Hematopoietic multipotent progenitor cell treated with erythropoietin and hydrocortisone succinate and interleukin-3 and kit ligand, for 15 days (in vitro differentiated cells): ENCODE data around the gene FCER2.
"Not testable (repeated sequence)": the region's sequence is repeated elsewhere in the genome, so short reads cannot be mapped to it uniquely, and the experiment has no call there.

Experiments
- DNase-seq: peaks from one replicate; pipeline ENCODE4 v3.0.0-alpha.2; 2015; ENCODE audit warnings: low spot score

Gene FCER2, protein sequence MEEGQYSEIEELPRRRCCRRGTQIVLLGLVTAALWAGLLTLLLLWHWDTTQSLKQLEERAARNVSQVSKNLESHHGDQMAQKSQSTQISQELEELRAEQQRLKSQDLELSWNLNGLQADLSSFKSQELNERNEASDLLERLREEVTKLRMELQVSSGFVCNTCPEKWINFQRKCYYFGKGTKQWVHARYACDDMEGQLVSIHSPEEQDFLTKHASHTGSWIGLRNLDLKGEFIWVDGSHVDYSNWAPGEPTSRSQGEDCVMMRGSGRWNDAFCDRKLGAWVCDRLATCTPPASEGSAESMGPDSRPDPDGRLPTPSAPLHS

GRCh38 chr19:7701654-7702457 is at the start of gene FCER2:
Gene FCER2 (minus strand): TSS chr19:7702131. CDS start chr19:7699760, 2,371 bp downstream.
- no peak for DNase-seq

GRCh38 chr19:7751157-7751783 is 49.3 kb upstream of the FCER2 start:
- no peak for DNase-seq

- no peak for DNase-seq
Observed at GRCh38 chr19:7748756-7749155, 46.8 kb upstream of the FCER2 start.

DNA sequence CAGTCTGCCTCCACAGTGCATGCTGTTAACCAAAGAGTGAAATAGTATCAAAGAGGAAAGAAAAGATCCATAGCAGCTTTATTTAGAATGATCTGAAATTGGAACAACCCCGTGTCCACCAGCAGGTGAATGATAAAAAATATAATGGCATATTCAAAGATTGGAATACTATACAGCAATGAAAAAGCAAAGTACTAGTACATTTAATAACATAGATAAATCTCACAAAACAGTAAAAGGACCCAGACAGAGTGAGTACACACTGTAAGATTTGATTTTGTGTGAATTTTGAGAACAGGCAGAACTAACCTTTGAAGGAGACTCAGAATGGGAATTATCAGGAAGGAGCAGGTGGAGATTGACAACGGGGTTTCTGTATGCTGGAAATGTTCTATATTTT is 46.2 kb upstream of the FCER2 start:
- no peak for DNase-seq

DNA sequence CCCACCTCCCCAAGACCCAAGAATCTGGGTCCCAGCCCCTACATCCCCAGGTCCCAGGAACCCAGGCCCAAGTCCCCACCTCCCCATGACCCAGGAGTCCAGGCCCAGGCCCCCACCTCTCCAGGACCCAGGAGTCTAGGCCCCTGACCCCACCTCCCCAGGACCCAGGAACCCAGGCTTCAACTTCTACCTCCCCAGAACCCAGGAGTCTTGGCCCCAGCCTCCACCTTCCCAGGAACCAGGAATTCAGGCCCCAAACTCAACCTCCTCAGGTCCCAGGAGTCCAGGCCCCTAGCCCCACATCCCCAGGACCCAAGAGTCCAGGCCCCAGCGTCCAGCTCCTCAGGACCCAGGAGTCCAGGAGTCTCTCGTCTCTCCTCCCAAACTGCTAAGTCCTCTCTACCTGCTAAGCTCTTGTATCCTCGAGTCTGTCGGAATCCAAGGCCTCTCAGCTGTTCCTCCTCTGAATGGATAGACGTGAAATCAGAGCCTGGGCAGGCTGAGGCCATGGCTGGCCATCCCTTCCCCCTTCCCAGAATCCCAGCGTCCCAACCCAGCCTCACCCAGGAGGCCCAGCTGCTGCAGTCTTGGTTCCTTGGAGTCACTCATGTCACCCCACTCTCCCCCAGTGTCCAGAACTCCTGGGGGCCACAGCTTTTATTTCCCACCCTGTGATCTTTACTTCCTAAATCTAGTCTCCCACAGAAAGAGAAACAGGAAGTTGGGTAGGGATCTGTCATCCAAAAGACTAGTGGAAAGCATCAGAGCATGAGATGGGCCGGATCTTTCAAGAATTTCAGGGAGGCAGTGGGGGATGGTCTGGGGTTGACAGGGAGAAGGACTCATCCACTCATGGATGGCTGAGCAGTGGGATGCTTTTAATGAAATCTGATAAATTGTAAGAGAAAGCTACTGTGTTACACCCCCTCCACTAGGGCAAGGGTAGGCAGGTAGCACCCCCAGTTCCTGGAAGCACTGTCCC is 45.3 kb upstream of the FCER2 start, which contains the start of gene CD209:
Gene CD209 (minus strand): TSS at position 632 of the 982 bp plus-strand sequence. CDS start 23 bp downstream, at position 609.
- no peak for DNase-seq

DNA sequence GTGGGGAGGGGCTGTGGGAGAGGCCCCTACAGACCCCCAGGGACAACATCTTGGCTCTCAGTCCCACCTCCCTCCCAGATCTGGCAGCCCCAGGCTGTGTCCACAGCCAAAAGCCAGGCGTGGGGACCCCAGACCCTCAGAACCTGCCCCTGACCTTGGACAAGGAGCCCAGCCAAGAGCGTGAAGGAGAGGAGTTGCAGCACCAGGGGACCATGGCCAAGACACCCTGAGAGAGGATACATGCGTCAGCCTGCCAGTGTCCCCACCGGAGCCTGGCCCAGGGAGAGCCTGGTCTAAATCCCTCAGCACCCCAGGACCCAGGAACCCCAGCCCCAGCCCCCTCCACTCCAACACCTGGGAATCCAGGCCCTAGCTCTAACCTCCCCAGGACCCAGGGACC is 44.4 kb upstream of the FCER2 start:
- not testable (repeated sequence) for DNase-seq

DNA sequence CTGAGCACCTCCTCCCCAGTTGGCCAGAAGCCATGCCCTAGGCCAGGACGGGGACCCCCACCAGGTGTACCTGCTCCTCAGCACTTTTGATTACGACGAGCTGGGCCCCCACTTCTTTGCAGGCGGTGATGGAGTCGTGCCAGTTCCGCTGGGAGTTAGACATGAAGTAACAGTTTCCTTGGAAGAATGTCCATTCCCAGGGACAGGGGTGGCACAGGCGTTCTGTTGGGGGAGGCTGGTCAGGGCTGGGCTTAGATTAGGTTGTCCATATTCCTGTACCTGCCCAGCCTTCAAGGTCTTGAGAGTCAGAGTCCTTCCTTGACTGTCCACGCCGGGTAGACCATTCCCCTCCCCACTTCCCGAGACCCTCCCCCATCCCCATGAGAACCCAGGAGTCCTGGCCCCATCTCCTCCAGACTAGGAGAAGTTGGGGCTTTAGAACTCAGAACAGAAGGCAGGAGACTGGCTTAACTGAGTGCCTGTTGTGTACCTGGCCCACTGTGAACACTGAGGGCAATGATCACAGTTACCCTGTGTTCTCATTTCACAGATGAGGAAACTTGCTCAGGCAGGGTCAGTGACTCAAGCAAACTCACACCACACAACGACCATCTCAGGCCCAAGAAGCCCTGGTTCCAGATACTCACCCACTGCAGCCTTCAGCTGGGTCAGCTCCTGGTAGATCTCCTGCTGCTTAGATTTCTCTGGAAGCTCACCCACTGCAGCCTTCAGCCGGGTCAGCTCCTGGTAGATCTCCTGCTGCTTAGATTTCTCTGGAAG is 43.1 kb upstream of the FCER2 start:
- no peak for DNase-seq

GRCh38 chr19:7744199-7744786 is 42.4 kb upstream of the FCER2 start:
- no peak for DNase-seq

DNA sequence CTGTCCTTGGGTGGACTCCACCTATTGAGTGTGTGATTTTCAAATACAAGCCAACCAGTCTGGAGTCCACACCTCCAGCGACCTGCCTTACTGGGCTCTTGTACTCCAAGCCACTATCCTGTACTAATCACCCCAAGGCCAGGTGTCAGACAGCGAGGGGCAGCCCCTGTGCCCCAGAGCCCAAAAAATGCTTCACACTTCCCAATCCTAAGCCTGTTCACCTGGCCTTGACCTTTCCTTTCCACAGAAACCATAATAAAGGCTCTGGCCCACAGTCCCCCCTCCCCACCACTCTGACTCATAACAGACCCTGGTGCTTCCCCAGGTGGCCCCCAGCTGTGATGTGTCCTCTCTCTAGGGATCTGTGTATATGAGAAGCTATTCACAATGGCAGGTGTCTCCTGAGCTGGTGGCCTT is 41.5 kb upstream of the FCER2 start:
- DNase-seq: no peak

GRCh38 chr19:7742991-7743390 is 41.1 kb upstream of the FCER2 start:
- no peak for DNase-seq

- DNase-seq: no peak
Observed at GRCh38 chr19:7742575-7742974, 40.6 kb upstream of the FCER2 start.

DNA sequence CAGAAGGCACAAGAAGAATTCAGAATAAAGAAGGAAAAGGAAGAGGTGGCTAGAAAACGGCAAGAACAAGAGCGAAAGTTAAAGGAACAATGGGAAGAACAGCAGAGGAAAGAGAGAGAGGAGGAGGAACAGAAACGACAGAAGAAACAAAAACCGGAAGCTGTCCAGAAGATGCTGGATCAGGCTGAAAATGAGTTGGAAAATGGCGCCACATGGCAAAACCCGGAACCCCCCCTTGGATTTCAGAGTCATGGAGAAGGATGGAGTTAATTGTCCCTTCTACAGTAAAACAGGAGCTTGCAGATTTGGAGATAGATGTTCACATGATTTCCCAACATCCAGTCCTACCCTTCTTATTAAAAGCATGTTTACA is 38.7 kb upstream of the FCER2 start:
- DNase-seq: no peak

- DNase-seq: no peak
Observed at GRCh38 chr19:7739801-7740681, 38.1 kb upstream of the FCER2 start.

DNA sequence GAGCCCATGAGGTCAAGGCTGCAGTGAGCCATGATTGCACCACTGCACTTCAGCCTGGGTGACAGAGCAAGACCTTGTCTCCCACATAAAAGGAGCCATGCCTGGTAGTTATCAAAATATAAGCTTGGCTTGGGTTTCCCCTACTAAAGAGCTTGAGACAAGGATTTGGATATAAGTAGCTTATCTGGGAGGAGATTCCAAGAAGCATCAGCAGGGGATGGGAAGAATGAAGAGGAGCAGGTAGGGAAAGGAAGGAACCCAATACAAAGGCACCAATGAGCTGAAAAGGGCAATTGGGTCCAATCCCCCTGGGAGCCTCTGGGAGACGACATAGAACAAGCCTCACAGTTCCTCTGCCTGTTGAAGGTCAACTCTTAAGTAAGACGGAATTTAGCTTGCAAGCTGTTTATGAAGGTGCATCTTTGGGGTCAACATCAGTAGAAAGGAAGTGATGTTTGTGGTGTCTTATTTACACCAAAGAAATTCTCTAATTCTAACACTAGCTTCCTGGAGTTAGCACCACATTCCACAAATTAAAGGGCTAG is 37.4 kb upstream of the FCER2 start:
- no peak for DNase-seq

- DNase-seq: no peak
Observed at GRCh38 chr19:7738023-7738422, 36.1 kb upstream of the FCER2 start.

GRCh38 chr19:7737215-7737614 is 35.3 kb upstream of the FCER2 start:
- DNase-seq: no peak

GRCh38 chr19:7736148-7736547 is 34.2 kb upstream of the FCER2 start:
- DNase-seq: no peak

GRCh38 chr19:7734220-7735203 is 32.6 kb upstream of the FCER2 start:
- no peak for DNase-seq
